Mucosa of rectum (tissue), 2 donors: ENCODE results near the gene TMEM204.
A peak's percentile ranks its signal among the peaks of the same experiment; 100 is the strongest.

Source experiments
- H3K27ac ChIP-seq, 2 donors: one replicate each; pipeline ENCODE4 v1.7.0; 2013; ENCODE audit warnings: inconsistent platforms in 2 of 2, low read depth in 2 of 2, low read length in 2 of 2
- H3K27me3 ChIP-seq, 2 donors: one replicate each; pipeline ENCODE4 v1.7.0; 2013; ENCODE audit warnings: low read length in 2 of 2; ENCODE audit not compliant: control insufficient read depth in 2 of 2, insufficient read depth in 2 of 2
- H3K36me3 ChIP-seq, 2 donors: one replicate each; pipeline ENCODE4 v1.7.0; 2013; ENCODE audit warnings: low read length in 2 of 2; ENCODE audit not compliant: control insufficient read depth in 2 of 2, insufficient read depth in 2 of 2
- H3K4me1 ChIP-seq, 2 donors: one replicate each; pipeline ENCODE4 v1.7.0; 2013; ENCODE audit warnings: low read length in 2 of 2, mild to moderate bottlenecking in 1 of 2; ENCODE audit not compliant: control insufficient read depth in 2 of 2, insufficient read depth in 2 of 2
- H3K4me3 ChIP-seq, 2 donors: one replicate each; pipeline ENCODE4 v1.7.0; 2013; ENCODE audit warnings: low read length in 2 of 2
- H3K9ac ChIP-seq, 2 donors: one replicate each; pipeline ENCODE4 v1.7.0; 2013; ENCODE audit warnings: low read length in 2 of 2, low read depth in 1 of 2, mild to moderate bottlenecking in 1 of 2
- H3K9me3 ChIP-seq, 2 donors: one replicate each; pipeline ENCODE4 v1.7.0; 2013; ENCODE audit warnings: low read length in 2 of 2; ENCODE audit not compliant: control insufficient read depth in 2 of 2
- donor health status: healthy.
- donor health status: Normal muscosa, but diverticular disease.

The TMEM204 gene

GRCh38 chr16:1571012-1571671 is 37.7 kb downstream of the TMEM204 start:
- no peaks in the 10 kb centered on the region for H3K27me3 ChIP-seq

GRCh38 chr16:1572673-1573072 is 39.2 kb downstream of the TMEM204 start:
- H3K27ac ChIP-seq = no peak overlapping the region
- H3K9me3 ChIP-seq = no peaks in the 10 kb centered on the region
- H3K27me3 ChIP-seq = no peaks in the 10 kb centered on the region
- H3K36me3 ChIP-seq = no peaks in the 10 kb centered on the region
- H3K4me1 ChIP-seq = no peaks in the 10 kb centered on the region
- no peak overlapping the region for H3K4me3 ChIP-seq
- H3K9ac ChIP-seq = no peak overlapping the region

More at GRCh38 chr16:1571012-1571671, 37.7 kb downstream of the TMEM204 start:
- no peak overlapping the region for H3K9ac ChIP-seq
- no peak overlapping the region for H3K27ac ChIP-seq
- no peak overlapping the region for H3K4me3 ChIP-seq
- no peaks in the 10 kb centered on the region for H3K4me1 ChIP-seq
- no peaks in the 10 kb centered on the region for H3K9me3 ChIP-seq
- H3K36me3 ChIP-seq = no peaks in the 10 kb centered on the region

GRCh38 chr16:1573301-1573700 is 39.8 kb downstream of the TMEM204 start:
- Histone ChIP-seq H3K27me3 (no peaks in the 10 kb centered on the region), H3K9ac (no peak overlapping the region), H3K27ac (no peak overlapping the region), H3K36me3 (no peaks in the 10 kb centered on the region), H3K9me3 (no peaks in the 10 kb centered on the region), H3K4me3 (no peak overlapping the region), H3K4me1 (no peaks in the 10 kb centered on the region)

- Histone ChIP-seq H3K27ac (no peak overlapping the region), H3K9me3 (no peaks in the 10 kb centered on the region), H3K4me3 (no peak overlapping the region), H3K36me3 (peaks cover 0 to 7% of the 10 kb centered on the region in 2 donors), H3K27me3 (no peaks in the 10 kb centered on the region), H3K9ac (no peak overlapping the region), H3K4me1 (peaks cover under 1 to 3% of the 10 kb centered on the region in 2 donors)
Observed at GRCh38 chr16:1575578-1575977, 42.1 kb downstream of the TMEM204 start.

- no peaks in the 10 kb centered on the region for H3K27me3 ChIP-seq
- no peak overlapping the region for H3K9ac ChIP-seq
- peaks cover 6 to 7% of the 10 kb centered on the region in 2 donors for H3K4me1 ChIP-seq
- no peaks in the 10 kb centered on the region for H3K9me3 ChIP-seq
- H3K4me3 ChIP-seq = no peak overlapping the region
- peaks cover 4 to 11% of the 10 kb centered on the region in 2 donors for H3K36me3 ChIP-seq
- no peak overlapping the region for H3K27ac ChIP-seq
Observed at GRCh38 chr16:1579214-1579613, 45.7 kb downstream of the TMEM204 start.

DNA sequence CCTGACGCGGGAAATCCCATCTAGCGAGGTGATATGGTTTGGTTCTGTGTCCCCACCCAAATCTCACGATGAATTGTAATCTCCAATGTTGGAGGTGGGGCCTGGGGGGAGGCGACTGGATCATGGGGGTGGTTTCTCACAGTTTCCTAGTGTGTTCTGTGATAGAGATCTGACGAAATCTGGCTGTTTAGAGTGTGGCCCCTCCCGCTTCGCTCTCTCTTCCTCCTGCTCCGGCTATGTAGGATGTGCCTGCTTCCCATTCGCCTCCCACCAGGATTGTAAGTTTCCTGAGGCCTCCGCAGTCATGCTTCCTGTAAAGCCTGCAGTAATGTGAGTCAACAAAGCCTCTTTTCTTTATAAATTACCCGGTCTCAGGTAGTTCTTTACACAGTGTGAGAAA is 46.8 kb downstream of the TMEM204 start:
- H3K27me3 ChIP-seq = no peaks in the 10 kb centered on the region
- peaks cover 6 to 7% of the 10 kb centered on the region in 2 donors for H3K4me1 ChIP-seq
- H3K36me3 ChIP-seq = peaks cover 12 to 14% of the 10 kb centered on the region in 2 donors
- no peaks in the 10 kb centered on the region for H3K9me3 ChIP-seq
- no peak overlapping the region for H3K9ac ChIP-seq
- H3K27ac ChIP-seq = peak overlapping the region in 1 of 2 donors; percentile 57
- H3K4me3 ChIP-seq = no peak overlapping the region

DNA sequence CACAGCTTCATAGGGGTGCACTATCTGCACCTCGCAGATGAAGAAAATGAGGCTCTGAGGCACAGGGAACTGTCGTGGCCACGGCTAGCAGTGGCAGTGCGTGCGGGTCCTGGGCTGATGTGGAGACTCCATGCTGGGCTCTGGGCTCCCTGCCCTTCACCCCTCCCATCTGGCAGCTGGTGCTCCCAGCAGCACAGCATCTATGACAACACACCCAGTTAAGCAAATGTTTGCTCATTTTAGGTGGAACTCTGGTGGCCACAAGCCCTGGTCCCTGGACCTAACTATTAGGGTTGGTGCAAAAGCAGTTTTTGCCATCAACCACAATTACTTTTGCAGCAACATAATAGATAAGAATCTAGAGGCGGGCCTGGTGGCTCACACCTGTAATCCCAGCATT is 47.5 kb downstream of the TMEM204 start:
- Histone ChIP-seq H3K27ac (peak overlapping the region in 1 of 2 donors; percentile 57), H3K9me3 (no peaks in the 10 kb centered on the region), H3K36me3 (peaks cover 12 to 14% of the 10 kb centered on the region in 2 donors), H3K9ac (no peak overlapping the region), H3K27me3 (no peaks in the 10 kb centered on the region), H3K4me3 (peak overlapping the region in 1 of 2 donors; percentile 26), H3K4me1 (peaks cover 6 to 7% of the 10 kb centered on the region in 2 donors)

DNA sequence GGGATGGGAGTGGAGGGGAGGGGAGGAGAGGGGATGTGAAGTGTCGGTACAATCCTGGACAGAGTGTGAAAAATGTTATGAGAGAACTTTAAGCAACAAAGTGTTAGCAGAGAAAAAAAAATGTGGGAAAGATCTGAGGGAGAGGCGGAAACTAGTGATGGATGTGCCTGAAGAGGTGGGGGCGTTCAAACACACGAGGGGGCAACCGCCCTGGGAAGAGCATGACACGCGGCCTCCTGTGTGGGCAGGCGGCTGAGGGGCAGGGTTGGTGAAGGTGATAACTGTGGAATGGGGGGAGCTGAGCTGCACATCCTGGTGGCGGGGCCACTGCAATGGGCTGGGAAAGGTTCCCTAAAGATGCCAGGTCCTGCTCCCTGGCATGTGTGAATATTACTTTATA is 48.3 kb downstream of the TMEM204 start:
- Histone ChIP-seq H3K4me1 (peaks cover 6 to 7% of the 10 kb centered on the region in 2 donors), H3K27ac (no peak overlapping the region), H3K4me3 (no peak overlapping the region), H3K27me3 (no peaks in the 10 kb centered on the region), H3K9ac (no peak overlapping the region), H3K9me3 (no peaks in the 10 kb centered on the region), H3K36me3 (peaks cover 14 to 18% of the 10 kb centered on the region in 2 donors)

- H3K4me3 ChIP-seq = no peak overlapping the region
- no peak overlapping the region for H3K9ac ChIP-seq
- peaks cover 14 to 21% of the 10 kb centered on the region in 2 donors for H3K36me3 ChIP-seq
- H3K4me1 ChIP-seq = peaks cover 6 to 7% of the 10 kb centered on the region in 2 donors
- no peaks in the 10 kb centered on the region for H3K9me3 ChIP-seq
- H3K27me3 ChIP-seq = no peaks in the 10 kb centered on the region
- no peak overlapping the region for H3K27ac ChIP-seq
Observed at GRCh38 chr16:1583180-1583579, 49.7 kb downstream of the TMEM204 start.

DNA sequence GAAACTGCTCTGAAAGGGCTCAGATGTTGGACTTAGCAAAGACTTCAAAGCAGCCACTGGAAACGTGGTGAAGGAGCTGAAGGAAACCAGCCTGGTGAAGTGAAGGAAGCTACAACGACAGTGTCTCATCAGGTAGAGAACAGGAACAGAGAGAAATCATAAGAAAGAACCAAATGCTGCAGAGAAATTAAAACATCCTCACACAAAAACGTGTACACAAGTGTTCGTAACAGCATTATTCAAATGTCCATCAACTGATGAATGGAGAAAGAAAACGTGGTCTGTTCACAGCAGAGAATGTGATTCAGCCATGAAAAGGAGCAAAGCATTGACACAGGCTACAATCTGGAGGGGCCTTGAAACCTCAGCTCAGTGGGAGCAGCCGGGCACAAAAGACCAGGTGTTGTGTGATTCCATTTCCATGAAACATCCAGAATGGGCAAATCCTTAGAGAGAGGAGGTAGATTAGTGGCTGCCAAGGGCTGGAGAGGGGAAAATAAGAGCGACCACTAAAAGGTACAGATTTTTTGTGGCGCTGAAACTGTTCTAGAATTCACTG is 51.5 kb downstream of the TMEM204 start:
- Histone ChIP-seq H3K36me3 (peaks cover 14 to 20% of the 10 kb centered on the region in 2 donors), H3K27ac (no peak overlapping the region), H3K9ac (no peak overlapping the region)

More for the DNA sequence above, 51.5 kb downstream of the TMEM204 start:
- Histone ChIP-seq H3K27me3 (no peaks in the 10 kb centered on the region), H3K4me1 (peaks cover 6 to 7% of the 10 kb centered on the region in 2 donors), H3K4me3 (no peak overlapping the region), H3K9me3 (no peaks in the 10 kb centered on the region)
